ENCODE results near the gene ESRP2. TPM values are rescaled to one million over a fixed set of nuclear protein-coding genes. Genes with fewer than 3 reads are reported as not detected.

ESRP2 gene
- total RNA-seq, 4 donors from 2014 or later: 0.17 to 1.1 (median 0.27) TPM

- TF ChIP-seq CTCF (IDR thresholded peaks at IDR 0.05; ENCODE audit: low read depth): no peak
These were observed 45.8 kb downstream of the ESRP2 start for GRCh38 chr16:68190081-68190480.

- no peak for TF ChIP-seq CTCF (IDR thresholded peaks at IDR 0.05; ENCODE audit: low read depth)
These were observed 47.8 kb downstream of the ESRP2 start for GRCh38 chr16:68188170-68188569.

GRCh38 chr16:68187505-68187904, 48.4 kb downstream of the ESRP2 start:
- no peak for TF ChIP-seq CTCF (IDR thresholded peaks at IDR 0.05; ENCODE audit: low read depth)

- TF ChIP-seq CTCF (IDR thresholded peaks at IDR 0.05; ENCODE audit: low read depth): no peak
These were observed 49.0 kb downstream of the ESRP2 start for GRCh38 chr16:68186877-68187276.

- no peak for TF ChIP-seq CTCF (IDR thresholded peaks at IDR 0.05; ENCODE audit: low read depth)
These were observed 52.9 kb downstream of the ESRP2 start for GRCh38 chr16:68183046-68183445.

GRCh38 chr16:68179855-68180254, 56.1 kb downstream of the ESRP2 start:
- TF ChIP-seq CTCF (IDR thresholded peaks at IDR 0.05; ENCODE audit: low read depth): no peak

- no peak for TF ChIP-seq CTCF (IDR thresholded peaks at IDR 0.05; ENCODE audit: low read depth)
These were observed 56.6 kb downstream of the ESRP2 start for GRCh38 chr16:68179196-68179795.

Small RNAs within 50 kb of the gene (small RNA-seq; reads per million reads assigned to genes)
- gene RF00554: not detected
- gene RNU6-1262P: not detected

Other genes starting within 250 kb of the ESRP2 start
- gene DPEP2, start 236.6 kb downstream of the ESRP2 start, total RNA-seq: 10 to 100 TPM in 1 of 4 donors, 1 to 10 TPM in 2, under 1 TPM in 1; 0.98 to 28.7 (median 9.5) TPM
- gene DPEP2NB, start 220.2 kb downstream of the ESRP2 start, total RNA-seq: not detected
- gene DDX28, start 212.9 kb downstream of the ESRP2 start, total RNA-seq: 1 to 10 TPM; 6.2 to 8.5 (median 7.2) TPM
- 10 to 100 TPM in 2 of 4 donors, 1 to 10 TPM in 2; 6.4 to 19.8 (median 9.8) TPM for gene DUS2, start 212.8 kb downstream of the ESRP2 start, total RNA-seq
- gene NFATC3, start 150.8 kb downstream of the ESRP2 start, total RNA-seq: 10 to 100 TPM; 39.9 to 47.6 (median 45.5) TPM
- gene PLA2G15, start 9.2 kb upstream of the ESRP2 start, total RNA-seq: 10 to 100 TPM; 16.3 to 62.4 (median 36.0) TPM
- 100 to 1,000 TPM in 3 of 4 donors, 10 to 100 TPM in 1; 87.4 to 494 (median 177) TPM for gene SLC7A6, start 28.4 kb upstream of the ESRP2 start, total RNA-seq
- 10 to 100 TPM; 10.4 to 16.8 (median 14.8) TPM for gene SLC7A6OS, start 74.8 kb upstream of the ESRP2 start, total RNA-seq
- gene PRMT7, start 74.9 kb upstream of the ESRP2 start, total RNA-seq: 10 to 100 TPM; 32.6 to 70.8 (median 55.8) TPM
- under 1 TPM in 2 of 4 donors, not detected in 2; 0.22 to 0.38 TPM for gene SMPD3, start 212.4 kb upstream of the ESRP2 start, total RNA-seq

Data from subcutaneous adipose tissue (tissue), 4 donors.